Caco-2 (cell line): ENCODE results near the gene MYO15A. TPM values are rescaled to one million over a fixed set of nuclear protein-coding genes. Genes with fewer than 3 reads are reported as not detected.
A peak's percentile ranks its signal among the peaks of the same experiment; 100 is the strongest.

Experiments used
- BruUV-seq: library from RNA; stranded (reverse); fragments of 400-500 nt; replicated peaks from 2 replicates; lab custom pipeline; 2021; lab: Mats Ljungman, UMichigan
- CTCF ChIA-PET: fragments of 300-600 bp; sonication (Branson Sonifier 250); formaldehyde crosslinking; loops from one replicate; lab custom pipeline; 2022; ENCODE audit warnings: antibody characterized with exemption; lab: Charles Lee
- POLR2A ChIA-PET: fragments of 300-600 bp; sonication (Branson Sonifier 250); formaldehyde crosslinking; loops from one replicate; lab custom pipeline; 2022; ENCODE audit warnings: antibody characterized with exemption; lab: Charles Lee
- DNase-seq, 2 experiments: peaks; one replicate each; pipeline versions ENCODE4 v3.0.0 to v3.0.0-alpha.2; 2020 to 2022
- H3K27me3 ChIP-seq: replicated peaks from 2 replicates; pipeline ENCODE4 v1.6.0; 2011; ENCODE audit warnings: low read length; ENCODE audit not compliant: control insufficient read depth, insufficient read depth
- H3K36me3 ChIP-seq: 2 replicates; pipeline ENCODE4 v1.5.1; 2011; ENCODE audit warnings: low read length; ENCODE audit not compliant: control insufficient read depth, insufficient read depth
- H3K4me1 ChIP-seq: fragments of 250-450 bp; sonication (Bioruptor Pico); 2 replicates; pipeline ENCODE4 v1.5.1; 2020; ENCODE audit warnings: mild to moderate bottlenecking
- H3K4me3 ChIP-seq: 2 replicates; pipeline ENCODE4 v1.5.1; 2011; ENCODE audit warnings: low read depth, mild to moderate bottlenecking, control low read depth, low read length
- H3K9me3 ChIP-seq: fragments of 250-450 bp; sonication (Bioruptor Pico); 2 replicates; pipeline ENCODE4 v1.5.1; 2020; ENCODE audit warnings: mild to moderate bottlenecking, moderate library complexity
- H3K27ac Mint-ChIP-seq: one replicate; pipeline ENCODE4 v1.8.0; 2022; ENCODE audit warnings: mixed read lengths; ENCODE audit not compliant: unreplicated experiment
- H3K27me3 Mint-ChIP-seq: one replicate; pipeline ENCODE4 v1.8.0; 2022; ENCODE audit warnings: mixed read lengths; ENCODE audit not compliant: insufficient read depth, unreplicated experiment
- H3K36me3 Mint-ChIP-seq: one replicate; pipeline ENCODE4 v1.8.0; 2022; ENCODE audit warnings: mild to moderate bottlenecking, mixed read lengths; ENCODE audit not compliant: insufficient read depth, unreplicated experiment
- H3K4me1 Mint-ChIP-seq: one replicate; pipeline ENCODE4 v1.8.0; 2022; ENCODE audit warnings: low read depth, mixed read lengths; ENCODE audit not compliant: unreplicated experiment
- H3K4me3 Mint-ChIP-seq: one replicate; pipeline ENCODE4 v1.8.0; 2022; ENCODE audit warnings: mild to moderate bottlenecking, moderate library complexity, mixed read lengths; ENCODE audit not compliant: unreplicated experiment
- H3K9me3 Mint-ChIP-seq: one replicate; pipeline ENCODE4 v1.8.0; 2022; ENCODE audit warnings: mixed read lengths; ENCODE audit not compliant: unreplicated experiment
- CTCF ChIP-seq, 2 experiments: fragments of 200-600 bp in 1 of 2; IDR thresholded peaks; 1 replicate in 1 of 2; 2 replicates in 1 of 2; pipeline versions ENCODE4 v1.5.1 to v1.8.0; 2011 to 2022; ENCODE audit warnings: antibody characterized with exemption in 1 of 2, control low read depth in 1 of 2, inconsistent platforms in 1 of 2, low read depth in 1 of 2, low read length in 1 of 2, mild to moderate bottlenecking in 1 of 2, moderate library complexity in 1 of 2; ENCODE audit not compliant: insufficient read depth in 1 of 2, severe bottlenecking in 1 of 2, unreplicated experiment in 1 of 2
- intact Hi-C: fragments of 100-400 bp; cut with micrococcal nuclease; formaldehyde crosslinking; loops from one replicate; pipeline ENCODE4 v1.10.0; 2022; ENCODE audit not compliant: unreplicated experiment
- total RNA-seq: library from RNA; stranded (reverse); gene quantifications from 2 replicates; pipeline ENCODE4 v1.2.3, GENCODE V29; 2022

The MYO15A gene
- total RNA-seq, 1 experiment from 2014 or later, result not detected

- no peaks in the 10 kb centered on the region for H3K9me3 ChIP-seq
- no peak for TF ChIP-seq CTCF (IDR thresholded peaks at IDR 0.05; ENCODE audit: insufficient read depth in 1 of 2, low read depth in 1 of 2, low read length in 1 of 2, severe bottlenecking in 1 of 2, unreplicated experiment in 1 of 2)
- BruUV-seq, result TSS peak; percentile 13
Observed at GRCh38 chr17:18110636-18111145, 2.1 kb downstream of the MYO15A start.

GRCh38 chr17:18111330-18111971 is 2.9 kb downstream of the MYO15A start:
- Mint-ChIP-seq H3K27ac (no peak overlapping the region), H3K4me3 (no peak overlapping the region), H3K4me1 (no peaks in the 10 kb centered on the region), H3K36me3 (peaks cover 29% of the 10 kb centered on the region), H3K9me3 (no peaks in the 10 kb centered on the region), H3K27me3 (no peaks in the 10 kb centered on the region)
- Histone ChIP-seq H3K4me1 (no peaks in the 10 kb centered on the region), H3K9me3 (no peaks in the 10 kb centered on the region), H3K4me3 (no peak overlapping the region), H3K27me3 (no peaks in the 10 kb centered on the region), H3K36me3 (no peaks in the 10 kb centered on the region)
- ChIA-PET CTCF (no interaction called here), POLR2A (no interaction called here)
- intact Hi-C loops, result no loop called here
- TF ChIP-seq CTCF (IDR thresholded peaks at IDR 0.05; ENCODE audit: insufficient read depth in 1 of 2, low read depth in 1 of 2, low read length in 1 of 2, severe bottlenecking in 1 of 2, unreplicated experiment in 1 of 2), result no peak
- no TSS peak for BruUV-seq
- DNase-seq, result no peak

More at GRCh38 chr17:18110636-18111145, 2.1 kb downstream of the MYO15A start:
- intact Hi-C loops, result no loop called here
- Mint-ChIP-seq H3K27ac (no peak overlapping the region), H3K4me3 (no peak overlapping the region), H3K9me3 (no peaks in the 10 kb centered on the region), H3K27me3 (no peaks in the 10 kb centered on the region), H3K36me3 (peaks cover 29% of the 10 kb centered on the region), H3K4me1 (no peaks in the 10 kb centered on the region)
- CTCF ChIA-PET, result interaction anchor here (0.6 kb wide), 2 partner anchors 20 to 31 kb away, joined by 3 to 4 read pairs; no protein-coding TSS in a partner anchor
- Histone ChIP-seq H3K36me3 (no peaks in the 10 kb centered on the region), H3K4me3 (no peak overlapping the region), H3K4me1 (no peaks in the 10 kb centered on the region), H3K27me3 (no peaks in the 10 kb centered on the region)
- no peak for DNase-seq
- POLR2A ChIA-PET, result no interaction called here

- CTCF ChIA-PET, result no interaction called here
- Histone ChIP-seq H3K27me3 (no peaks in the 10 kb centered on the region), H3K4me1 (no peaks in the 10 kb centered on the region), H3K9me3 (peaks cover 9% of the 10 kb centered on the region; the same call in 1 of the 2 replicates), H3K36me3 (no peaks in the 10 kb centered on the region), H3K4me3 (no peak overlapping the region)
- no peaks in the 10 kb centered on the region for H3K4me1 Mint-ChIP-seq
- no TSS peak for BruUV-seq
- H3K27ac Mint-ChIP-seq, result no peak overlapping the region
- TF ChIP-seq CTCF (IDR thresholded peaks at IDR 0.05; ENCODE audit: insufficient read depth in 1 of 2, low read depth in 1 of 2, low read length in 1 of 2, severe bottlenecking in 1 of 2, unreplicated experiment in 1 of 2), result no peak
- peaks cover 1% of the 10 kb centered on the region for H3K36me3 Mint-ChIP-seq
- no peaks in the 10 kb centered on the region for H3K27me3 Mint-ChIP-seq
- POLR2A ChIA-PET, result no interaction called here
- no peak overlapping the region for H3K4me3 Mint-ChIP-seq
- intact Hi-C loops, result no loop called here
- DNase-seq, result no peak
- H3K9me3 Mint-ChIP-seq, result no peaks in the 10 kb centered on the region
Observed at GRCh38 chr17:18115517-18115916, 7.0 kb downstream of the MYO15A start.
